DND-41 (cell line): ENCODE data around the gene GALR3.

Experiments used
- CTCF ChIP-seq: IDR thresholded peaks from 2 replicates; pipeline ENCODE4 v1.5.1; 2012; ENCODE audit warnings: borderline replicate concordance, low read length, moderate library complexity, mild to moderate bottlenecking; ENCODE audit not compliant: poor library complexity, severe bottlenecking; ENCODE audit errors: extremely low read depth
- EZH2 ChIP-seq: IDR thresholded peaks from 3 replicates; pipeline ENCODE4 v1.6.1; 2012; ENCODE audit warnings: borderline replicate concordance, low read depth, mild to moderate bottlenecking, moderate library complexity, low read length, inconsistent platforms; ENCODE audit not compliant: severe bottlenecking

GRCh38 chr22:37855462-37855861 lies 32.3 kb downstream of the GALR3 start:
- no peak for TF ChIP-seq CTCF
- no peak for TF ChIP-seq EZH2
